ENCODE measurements around the gene CD53. TPM values are rescaled to one million over a fixed set of nuclear protein-coding genes. Genes with fewer than 3 reads are reported as not detected.

Gene CD53
- total and polyA plus RNA-seq, 9 of the 15 experiments (the other 6 are each of a cell fraction or from before 2014, with no cell fraction given): 63.5 to 220 (median 131) TPM

- TF ChIP-seq ZBTB34 (CRISPR knock-in tag; IDR thresholded peaks at IDR 0.05) (no peak), ZBTB12 (CRISPR knock-in tag; IDR thresholded peaks at IDR 0.05) (0 out of 2 replicates have a peak, but pooled peaks have one; percentile 28), SMARCC2 (IDR thresholded peaks at IDR 0.05; ENCODE audit: low read depth) (no peak; the same call in none of the 2 replicates), CLOCK (CRISPR knock-in tag; IDR thresholded peaks at IDR 0.05; ENCODE audit: borderline replicate concordance) (0 out of 2 replicates have a peak, but pooled peaks have one; percentile 17), ESRRA (IDR thresholded peaks at IDR 0.05; ENCODE audit: borderline replicate concordance, low read depth) (no peak; the same call in 1 of the 2 replicates), STAT5B (CRISPR knock-in tag; IDR thresholded peaks at IDR 0.05) (no peak), SRSF1 (IDR thresholded peaks at IDR 0.05; ENCODE audit: low read depth, low read length) (no peak), PHB2 (IDR thresholded peaks at IDR 0.05; ENCODE audit: low read depth) (no peak), SREBF2 (CRISPR knock-in tag; IDR thresholded peaks at IDR 0.05) (no peak), NFE2L1 (tag; IDR thresholded peaks at IDR 0.05; ENCODE audit: borderline replicate concordance, low read depth) (peak; percentile 61; the same call in 1 of the 2 replicates), POLR2B (IDR thresholded peaks at IDR 0.05; ENCODE audit: low read depth, partially characterized antibody) (peak; percentile 78), SIN3A (IDR thresholded peaks at IDR 0.05; ENCODE audit: borderline replicate concordance in 2 of 2, control insufficient read depth in 1 of 2, low read depth in 2 of 2, low read length in 2 of 2) (no peak), RNF219 (CRISPR knock-in tag; IDR thresholded peaks at IDR 0.05) (no peak), ZBTB7A (IDR thresholded peaks at IDR 0.05; ENCODE audit: borderline replicate concordance, control insufficient read depth, low read depth, low read length) (peak; percentile 74), SMARCE1 (IDR thresholded peaks at IDR 0.05) (peak; percentile 93), SRSF3 (IDR thresholded peaks at IDR 0.05; ENCODE audit: insufficient read depth, low read length) (no peak)
Measured at GRCh38 chr1:110879758-110880606, 7.0 kb downstream of the CD53 start (continued).

All from K562 (cell line).